Astrocyte (in vitro differentiated cells and primary cell): ENCODE results near the gene CRYZ. TPM values are rescaled to one million over a fixed set of nuclear protein-coding genes. Genes with fewer than 3 reads are reported as not detected.

Experiments
- DNase-seq: peaks from one replicate; pipeline ENCODE4 v3.0.0-alpha.2; 2010; ENCODE audit warnings: low read depth
- FAIRE-seq: peaks from 2 replicates; lab custom pipeline; 2011; peaks lifted over from hg19 to GRCh38; lab: Jason Lieb, UNC
- H2AFZ ChIP-seq: 2 replicates; pipeline ENCODE4 v1.6.0; 2012; ENCODE audit warnings: low read depth, low read length, inconsistent platforms
- H3K27ac ChIP-seq: 2 replicates; pipeline ENCODE4 v1.5.1; 2011; ENCODE audit warnings: low read depth, low read length, inconsistent platforms
- H3K27me3 ChIP-seq: 2 replicates; pipeline ENCODE4 v1.6.0; 2011; ENCODE audit warnings: low read length, inconsistent platforms; ENCODE audit not compliant: insufficient read depth
- H3K36me3 ChIP-seq: 2 replicates; pipeline ENCODE4 v1.5.1; 2011; ENCODE audit warnings: low read length, inconsistent platforms; ENCODE audit not compliant: insufficient read depth
- H3K4me1 ChIP-seq: 2 replicates; pipeline ENCODE4 v1.5.1; 2011; ENCODE audit warnings: low read length, inconsistent platforms; ENCODE audit not compliant: insufficient read depth
- H3K4me2 ChIP-seq: 2 replicates; pipeline ENCODE4 v1.6.0; 2012; ENCODE audit warnings: low read length, inconsistent platforms
- H3K4me3 ChIP-seq: 2 replicates; pipeline ENCODE4 v1.5.1; 2011; ENCODE audit warnings: low read depth, mild to moderate bottlenecking, low read length, inconsistent platforms; ENCODE audit not compliant: insufficient read depth
- H3K79me2 ChIP-seq: 2 replicates; pipeline ENCODE4 v1.6.0; 2012; ENCODE audit warnings: mild to moderate bottlenecking, low read length, inconsistent platforms; ENCODE audit not compliant: insufficient read depth
- H3K9ac ChIP-seq: 2 replicates; pipeline ENCODE4 v1.6.0; 2012; ENCODE audit warnings: mild to moderate bottlenecking, low read length, inconsistent platforms
- H3K9me3 ChIP-seq: 2 replicates; pipeline ENCODE4 v1.5.1; 2012; ENCODE audit warnings: low read depth, mild to moderate bottlenecking, low read length, inconsistent platforms; ENCODE audit not compliant: insufficient read depth
- H4K20me1 ChIP-seq: 2 replicates; pipeline ENCODE4 v1.6.0; 2012; ENCODE audit warnings: low read length, inconsistent platforms; ENCODE audit not compliant: insufficient read depth
- H3K27ac Mint-ChIP-seq: one replicate; pipeline ENCODE4 v1.8.0; 2021; ENCODE audit warnings: mild to moderate bottlenecking, mixed read lengths; ENCODE audit not compliant: unreplicated experiment
- H3K27me3 Mint-ChIP-seq: one replicate; pipeline ENCODE4 v1.8.0; 2021; ENCODE audit warnings: low read depth, mixed read lengths; ENCODE audit not compliant: unreplicated experiment
- H3K36me3 Mint-ChIP-seq: one replicate; pipeline ENCODE4 v1.8.0; 2021; ENCODE audit warnings: low read depth, mixed read lengths; ENCODE audit not compliant: unreplicated experiment
- H3K4me1 Mint-ChIP-seq: one replicate; pipeline ENCODE4 v1.8.0; 2021; ENCODE audit warnings: low read depth, mixed read lengths; ENCODE audit not compliant: unreplicated experiment
- H3K4me3 Mint-ChIP-seq: one replicate; pipeline ENCODE4 v1.8.0; 2021; ENCODE audit warnings: mild to moderate bottlenecking, moderate library complexity, mixed read lengths; ENCODE audit not compliant: unreplicated experiment
- H3K9me3 Mint-ChIP-seq: one replicate; pipeline ENCODE4 v1.8.0; 2021; ENCODE audit warnings: mild to moderate bottlenecking, mixed read lengths; ENCODE audit not compliant: unreplicated experiment
- CTCF ChIP-seq: IDR thresholded peaks from 2 replicates; pipeline ENCODE4 v1.5.1; 2011; ENCODE audit warnings: low read depth, mild to moderate bottlenecking, inconsistent platforms, low read length, moderate library complexity; ENCODE audit not compliant: insufficient read depth
- EZH2 ChIP-seq: IDR thresholded peaks from 2 replicates; pipeline ENCODE4 v1.6.1; 2012; ENCODE audit warnings: mild to moderate bottlenecking, low read length, inconsistent platforms; ENCODE audit not compliant: insufficient read depth
- total RNA-seq: library from RNA; stranded (reverse); gene quantifications from 2 replicates; pipeline ENCODE4 v1.2.1, GENCODE V29; 2021

CRYZ gene
- total RNA-seq, 1 donor from 2014 or later = 31.0 TPM

GRCh38 chr1:74689621-74690363 is 43.1 kb downstream of the CRYZ start:
- Mint-ChIP-seq H3K36me3 (no peaks in the 10 kb centered on the region), H3K27ac (no peak overlapping the region), H3K27me3 (no peaks in the 10 kb centered on the region), H3K9me3 (no peaks in the 10 kb centered on the region), H3K4me3 (no peak overlapping the region), H3K4me1 (peaks cover 8% of the 10 kb centered on the region)
- Histone ChIP-seq H3K36me3 (no peaks in the 10 kb centered on the region), H4K20me1 (no peaks in the 10 kb centered on the region), H3K9me3 (no peaks in the 10 kb centered on the region), H3K4me2 (no peak overlapping the region), H3K79me2 (no peaks in the 10 kb centered on the region), H3K4me1 (peaks cover 7% of the 10 kb centered on the region), H3K27ac (no peak overlapping the region), H3K9ac (no peak overlapping the region), H3K4me3 (no peak overlapping the region), H2AFZ (peak overlapping the region; percentile 43), H3K27me3 (no peaks in the 10 kb centered on the region)
- peak; percentile 94 for TF ChIP-seq CTCF
- no peak for TF ChIP-seq EZH2
- no peak for DNase-seq
- FAIRE-seq = no peak

- H3K9me3 ChIP-seq = no peaks in the 10 kb centered on the region
- H3K4me3 Mint-ChIP-seq = no peak overlapping the region
- no peaks in the 10 kb centered on the region for H3K27me3 Mint-ChIP-seq
- H3K4me2 ChIP-seq = no peak overlapping the region
- no peak overlapping the region for H3K27ac Mint-ChIP-seq
- H3K4me3 ChIP-seq = no peak overlapping the region
- no peak overlapping the region for H3K9ac ChIP-seq
- no peak overlapping the region for H3K27ac ChIP-seq
- DNase-seq (no peak), FAIRE-seq (no peak)
- no peaks in the 10 kb centered on the region for H3K9me3 Mint-ChIP-seq
- no peaks in the 10 kb centered on the region for H3K27me3 ChIP-seq
- no peak overlapping the region for H2AFZ ChIP-seq
- TF ChIP-seq EZH2 (no peak), CTCF (no peak)
- H3K4me1 ChIP-seq = peaks cover 4% of the 10 kb centered on the region
- H3K36me3 ChIP-seq = no peaks in the 10 kb centered on the region
- H3K79me2 ChIP-seq = no peaks in the 10 kb centered on the region
- no peaks in the 10 kb centered on the region for H3K36me3 Mint-ChIP-seq
- H4K20me1 ChIP-seq = no peaks in the 10 kb centered on the region
- no peaks in the 10 kb centered on the region for H3K4me1 Mint-ChIP-seq
Observed at GRCh38 chr1:74686928-74687327, 45.9 kb downstream of the CRYZ start.

GRCh38 chr1:74684301-74684700 is 48.5 kb downstream of the CRYZ start:
- H3K9me3 ChIP-seq = no peaks in the 10 kb centered on the region
- no peaks in the 10 kb centered on the region for H3K4me1 ChIP-seq
- Mint-ChIP-seq H3K27me3 (no peaks in the 10 kb centered on the region), H3K4me3 (no peak overlapping the region), H3K4me1 (no peaks in the 10 kb centered on the region), H3K27ac (no peak overlapping the region), H3K36me3 (no peaks in the 10 kb centered on the region), H3K9me3 (no peaks in the 10 kb centered on the region)
- no peaks in the 10 kb centered on the region for H3K79me2 ChIP-seq
- H2AFZ ChIP-seq = no peak overlapping the region
- no peak overlapping the region for H3K9ac ChIP-seq
- no peaks in the 10 kb centered on the region for H3K27me3 ChIP-seq
- H3K4me2 ChIP-seq = no peak overlapping the region
- no peak overlapping the region for H3K27ac ChIP-seq
- H3K4me3 ChIP-seq = no peak overlapping the region
- FAIRE-seq (no peak), DNase-seq (no peak)
- no peaks in the 10 kb centered on the region for H3K36me3 ChIP-seq
- no peak for TF ChIP-seq EZH2
- TF ChIP-seq CTCF = no peak
- no peaks in the 10 kb centered on the region for H4K20me1 ChIP-seq
